Mucosa of descending colon (tissue), 3 donors: ENCODE measurements around the gene UQCC3. TPM values are rescaled to one million over a fixed set of nuclear protein-coding genes. Genes with fewer than 3 reads are reported as not detected.

ENCODE experiments used
- ATAC-seq: fragments of 200-7000 bp; cut with Tn5 transposase; one replicate; pipeline ENCODE4 v1.9.1; 2020; ENCODE audit warnings: mild to moderate bottlenecking, moderate library complexity
- DNase-seq, 3 donors: peaks; one replicate each; pipeline ENCODE4 v3.0.0-alpha.2; 2020
- H3K36me3 ChIP-seq: fragments of 200-600 bp; one replicate; pipeline ENCODE4 v1.8.0; 2021; ENCODE audit warnings: low read depth, mild to moderate bottlenecking
- H3K4me1 ChIP-seq: fragments of 200-600 bp; one replicate; pipeline ENCODE4 v1.8.0; 2021; ENCODE audit warnings: low read depth, mild to moderate bottlenecking
- H3K4me3 ChIP-seq: fragments of 200-600 bp; one replicate; pipeline ENCODE4 v1.8.0; 2021; ENCODE audit warnings: mild to moderate bottlenecking
- H3K9me3 ChIP-seq: fragments of 200-600 bp; one replicate; pipeline ENCODE4 v1.8.0; 2021; ENCODE audit warnings: mild to moderate bottlenecking
- intact Hi-C, 2 donors: fragments of 100-400 bp; cut with DNase I in 1 of 2; cut with micrococcal nuclease in 1 of 2; formaldehyde crosslinking; loops; one replicate each; pipeline versions ENCODE4 v1.11.0 to v1.11.1; 2022; cut with DNase I, micrococcal nuclease
- long read RNA-seq, 2 donors: library from polyadenylated mRNA; unstranded; transcript quantifications; one replicate each; pipeline ENCODE4 v2.0.0, GENCODE V29; 2019 to 2021
- total RNA-seq, 3 donors: library from RNA; stranded (reverse); fragmentation: NEBNext Ultra II Directional in 2 of 3; extraction: Animal tissue kit (Norgen Biotek cat#: 25700) in 2 of 3; gene quantifications; one replicate each; pipeline versions ENCODE4 v1.2.1 to v1.2.4, GENCODE V29; 2021 to 2023
- TF ChIP-seq, protein P1 (sequence below): fragments of 200-600 bp; IDR thresholded peaks from one replicate; pipeline ENCODE4 v1.8.0; 2022; ENCODE audit warnings: antibody characterized with exemption, mild to moderate bottlenecking
- donor health status: DM: no; HTN: no; CAD: no; lungs with moderate emphysema.
- donor health status: DM: no; HTN: no; CAD: no.
- donor health status: DM: no; HTN: yes; CAD: no.

The UQCC3 gene, protein sequence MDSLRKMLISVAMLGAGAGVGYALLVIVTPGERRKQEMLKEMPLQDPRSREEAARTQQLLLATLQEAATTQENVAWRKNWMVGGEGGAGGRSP
- 10 to 100 TPM in 2 of 3 donors, 1 to 10 TPM in 1; 9.0 to 12.1 (median 10.8) TPM for total RNA-seq
- long read RNA-seq, donor 1, transcript UQCC3-201 (2 exons, 1,947 nt) = major isoform, 13 of 19 reads
- long read RNA-seq, donor 1, partial matches to known transcripts = 0 of 19 reads
- long read RNA-seq, donor 1, other reads (novel, unspliced or antisense) = 6 of 19 reads
- long read RNA-seq, donor 2, transcript UQCC3-201 (2 exons, 1,947 nt) = major isoform, 21 of 24 reads
- long read RNA-seq, donor 2, partial matches to known transcripts = 0 of 24 reads
- long read RNA-seq, donor 2, other reads (novel, unspliced or antisense) = 3 of 24 reads

DNA sequence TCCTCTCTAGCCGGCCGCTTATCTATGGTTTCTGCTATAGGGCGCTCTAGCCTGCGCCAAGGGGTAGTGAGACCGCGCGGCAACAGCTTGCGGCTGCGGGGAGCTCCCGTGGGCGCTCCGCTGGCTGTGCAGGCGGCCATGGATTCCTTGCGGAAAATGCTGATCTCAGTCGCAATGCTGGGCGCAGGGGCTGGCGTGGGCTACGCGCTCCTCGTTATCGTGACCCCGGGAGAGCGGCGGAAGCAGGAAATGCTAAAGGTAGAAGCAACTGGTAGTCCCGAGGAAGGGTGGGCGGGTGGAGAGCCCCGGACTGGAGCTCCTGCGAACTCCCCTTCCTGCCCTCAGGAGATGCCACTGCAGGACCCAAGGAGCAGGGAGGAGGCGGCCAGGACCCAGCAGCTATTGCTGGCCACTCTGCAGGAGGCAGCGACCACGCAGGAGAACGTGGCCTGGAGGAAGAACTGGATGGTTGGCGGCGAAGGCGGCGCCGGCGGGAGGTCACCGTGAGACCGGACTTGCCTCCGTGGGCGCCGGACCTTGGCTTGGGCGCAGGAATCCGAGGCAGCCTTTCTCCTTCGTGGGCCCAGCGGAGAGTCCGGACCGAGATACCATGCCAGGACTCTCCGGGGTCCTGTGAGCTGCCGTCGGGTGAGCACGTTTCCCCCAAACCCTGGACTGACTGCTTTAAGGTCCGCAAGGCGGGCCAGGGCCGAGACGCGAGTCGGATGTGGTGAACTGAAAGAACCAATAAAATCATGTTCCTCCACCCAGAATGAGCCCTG lies at the start of gene UQCC3, which contains the start of gene LBHD1:
Gene UQCC3, plus strand, starts transcription at position 66 of the 782 bp plus-strand sequence. Its CDS starts 73 bp downstream, at position 139.
Gene LBHD1, minus strand, starts transcription at position 660 of the 782 bp plus-strand sequence. CDS start 2,236 bp downstream, outside the sequence.
- Histone ChIP-seq H3K4me3 (peak within 1 kb of the TSS; percentile 77), H3K4me1 (peaks cover 31% of the 10 kb centered on the region), H3K9me3 (no peaks in the 10 kb centered on the region), H3K36me3 (no peaks in the 10 kb centered on the region)
- TF ChIP-seq, protein P1, sequence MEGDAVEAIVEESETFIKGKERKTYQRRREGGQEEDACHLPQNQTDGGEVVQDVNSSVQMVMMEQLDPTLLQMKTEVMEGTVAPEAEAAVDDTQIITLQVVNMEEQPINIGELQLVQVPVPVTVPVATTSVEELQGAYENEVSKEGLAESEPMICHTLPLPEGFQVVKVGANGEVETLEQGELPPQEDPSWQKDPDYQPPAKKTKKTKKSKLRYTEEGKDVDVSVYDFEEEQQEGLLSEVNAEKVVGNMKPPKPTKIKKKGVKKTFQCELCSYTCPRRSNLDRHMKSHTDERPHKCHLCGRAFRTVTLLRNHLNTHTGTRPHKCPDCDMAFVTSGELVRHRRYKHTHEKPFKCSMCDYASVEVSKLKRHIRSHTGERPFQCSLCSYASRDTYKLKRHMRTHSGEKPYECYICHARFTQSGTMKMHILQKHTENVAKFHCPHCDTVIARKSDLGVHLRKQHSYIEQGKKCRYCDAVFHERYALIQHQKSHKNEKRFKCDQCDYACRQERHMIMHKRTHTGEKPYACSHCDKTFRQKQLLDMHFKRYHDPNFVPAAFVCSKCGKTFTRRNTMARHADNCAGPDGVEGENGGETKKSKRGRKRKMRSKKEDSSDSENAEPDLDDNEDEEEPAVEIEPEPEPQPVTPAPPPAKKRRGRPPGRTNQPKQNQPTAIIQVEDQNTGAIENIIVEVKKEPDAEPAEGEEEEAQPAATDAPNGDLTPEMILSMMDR = no peak
- peak; percentile 85 to 89 (median 85) for DNase-seq
- intact Hi-C loops = loop anchor here in 1 of 2 donors (2.0 kb wide), 1 partner anchor 71 kb away; the partner anchor contains the start of gene MTA2
- ATAC-seq = peak; percentile 82

DNA sequence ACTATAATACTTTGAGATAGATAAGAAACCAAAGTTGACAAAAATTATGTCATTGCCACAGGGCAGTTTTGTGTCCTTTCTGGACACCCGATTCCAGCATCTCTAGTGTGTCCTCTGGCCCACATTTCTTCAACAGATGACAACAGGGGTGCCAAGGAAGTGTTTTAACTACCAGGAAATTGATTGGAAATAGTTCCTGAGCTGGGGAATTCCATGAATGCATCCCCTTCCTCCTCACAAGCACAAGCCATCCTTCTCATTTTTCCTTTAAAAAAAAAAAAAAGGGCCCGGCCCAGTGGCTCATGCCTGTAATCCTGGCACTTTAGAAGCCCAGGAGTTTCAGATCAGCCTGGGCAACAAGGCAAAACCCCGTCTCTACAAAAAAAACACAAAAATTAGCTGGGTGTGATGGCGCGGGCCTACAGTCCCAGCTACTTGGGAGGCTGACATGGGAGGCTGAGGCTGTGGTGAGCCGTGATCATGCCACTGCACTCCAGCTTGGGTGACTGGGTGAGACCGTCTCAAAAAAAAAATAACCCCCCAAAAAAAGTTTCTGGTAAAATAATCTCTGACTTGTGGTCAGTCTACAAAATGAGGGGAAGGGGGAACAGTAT lies 48.9 kb upstream of the UQCC3 start:
- Histone ChIP-seq H3K9me3 (no peaks in the 10 kb centered on the region), H3K36me3 (peaks cover 8% of the 10 kb centered on the region), H3K4me1 (peaks cover 6% of the 10 kb centered on the region), H3K4me3 (no peak overlapping the region)
- intact Hi-C loops = no loop called here
- ATAC-seq = no peak
- TF ChIP-seq, protein P1 = no peak
- no peak for DNase-seq

DNA sequence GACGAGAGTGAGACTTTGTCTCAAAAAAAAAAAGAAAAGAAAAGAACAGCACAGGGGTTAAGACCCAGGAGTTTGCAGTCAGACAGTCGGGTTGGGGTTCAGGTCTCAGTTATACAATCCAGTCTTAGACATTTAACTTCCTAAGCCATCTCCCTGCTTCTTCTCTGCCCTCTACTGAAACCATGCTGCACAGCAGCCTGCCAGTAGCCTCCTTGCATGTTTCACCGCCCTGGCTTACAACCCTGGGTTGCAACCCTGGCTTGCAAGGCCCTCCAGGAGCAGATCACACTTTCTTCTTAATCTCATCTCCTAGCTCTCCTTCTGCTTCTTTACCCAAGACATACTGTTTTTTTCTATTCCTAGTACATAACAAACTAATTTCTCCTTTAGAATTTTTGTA lies 43.8 kb upstream of the UQCC3 start:
- Histone ChIP-seq H3K9me3 (no peaks in the 10 kb centered on the region), H3K4me1 (no peaks in the 10 kb centered on the region), H3K4me3 (no peak overlapping the region), H3K36me3 (peaks cover 27% of the 10 kb centered on the region)
- no peak for ATAC-seq
- TF ChIP-seq, protein P1 = no peak
- DNase-seq = no peak
- intact Hi-C loops = no loop called here

DNA sequence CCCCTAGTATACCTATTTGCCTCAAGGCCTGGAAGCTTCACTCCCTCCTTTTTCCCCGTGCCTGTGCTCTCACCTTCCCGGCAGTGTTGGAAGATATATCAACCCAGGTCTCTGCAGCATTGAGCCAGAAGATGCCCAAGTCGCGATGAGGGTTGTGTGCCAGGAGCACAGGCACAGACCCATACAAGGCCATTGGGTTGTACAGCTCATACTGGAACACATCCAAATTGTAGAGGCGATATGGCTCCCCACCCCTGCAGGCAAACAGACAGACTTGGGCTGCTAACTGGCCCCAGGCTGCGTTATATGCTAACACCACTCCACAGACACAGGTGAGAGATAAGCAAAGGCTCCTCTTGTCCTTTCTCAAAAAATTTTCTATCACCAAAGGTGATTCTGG lies 39.0 kb upstream of the UQCC3 start:
- Histone ChIP-seq H3K9me3 (no peaks in the 10 kb centered on the region), H3K36me3 (peaks cover 27% of the 10 kb centered on the region), H3K4me3 (no peak overlapping the region), H3K4me1 (no peaks in the 10 kb centered on the region)
- intact Hi-C loops = no loop called here
- DNase-seq (no peak), ATAC-seq (no peak)
- TF ChIP-seq, protein P1 = no peak

DNA sequence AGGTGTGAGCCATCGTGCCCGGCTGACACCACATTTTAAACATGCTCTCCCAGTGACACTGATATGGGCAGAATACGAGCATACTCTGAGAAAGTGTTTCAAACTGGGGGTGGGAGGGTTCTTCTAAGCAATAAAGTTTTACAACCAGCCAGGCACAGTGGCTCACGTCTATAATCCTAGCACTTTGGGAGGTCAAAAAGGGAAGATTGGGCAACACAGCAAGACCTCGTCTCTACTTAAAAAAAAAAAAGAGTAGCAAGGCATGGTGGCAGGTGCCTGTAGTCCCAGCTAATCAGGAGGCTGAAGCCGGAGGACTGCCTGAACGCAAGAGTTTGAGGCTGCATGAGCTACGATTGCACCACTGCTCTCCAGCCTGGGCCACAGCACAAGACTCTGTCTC lies 27.3 kb upstream of the UQCC3 start:
- TF ChIP-seq, protein P1 = no peak
- Histone ChIP-seq H3K4me1 (peaks cover 22% of the 10 kb centered on the region), H3K9me3 (no peaks in the 10 kb centered on the region), H3K4me3 (no peak overlapping the region), H3K36me3 (no peaks in the 10 kb centered on the region)
- intact Hi-C loops = no loop called here
- DNase-seq (no peak), ATAC-seq (no peak)
